GM12873 (cell line): ENCODE data around the gene SLC39A10.

ENCODE experiments used
- TF ChIP-seq, protein P1 (sequence below): IDR thresholded peaks from 2 replicates; pipeline ENCODE4 v1.5.1; 2012; ENCODE audit warnings: low read depth, mild to moderate bottlenecking, moderate library complexity, low read length, control low read depth; ENCODE audit not compliant: insufficient read depth; ENCODE audit errors: missing control alignments

Gene SLC39A10

DNA sequence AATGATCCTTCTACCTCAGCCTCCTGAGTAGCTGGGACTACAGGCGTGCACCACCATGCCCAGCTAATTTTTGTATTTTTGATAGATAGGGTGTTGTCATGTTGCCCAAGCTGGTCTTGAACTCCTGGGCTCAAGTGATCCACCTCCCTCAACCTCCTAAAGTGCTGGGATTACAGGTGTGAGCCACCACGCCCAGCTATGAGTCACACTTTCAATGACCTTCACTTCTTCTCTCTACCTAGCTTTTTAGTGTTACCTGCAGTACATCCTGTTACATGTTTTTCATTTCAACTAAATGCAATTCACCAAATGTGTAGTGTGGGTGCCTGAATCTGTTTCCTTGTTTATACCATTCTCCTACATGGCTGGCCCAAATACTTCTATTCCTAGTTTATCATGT is 64.0 kb downstream of the SLC39A10 start:
- TF ChIP-seq, protein P1, sequence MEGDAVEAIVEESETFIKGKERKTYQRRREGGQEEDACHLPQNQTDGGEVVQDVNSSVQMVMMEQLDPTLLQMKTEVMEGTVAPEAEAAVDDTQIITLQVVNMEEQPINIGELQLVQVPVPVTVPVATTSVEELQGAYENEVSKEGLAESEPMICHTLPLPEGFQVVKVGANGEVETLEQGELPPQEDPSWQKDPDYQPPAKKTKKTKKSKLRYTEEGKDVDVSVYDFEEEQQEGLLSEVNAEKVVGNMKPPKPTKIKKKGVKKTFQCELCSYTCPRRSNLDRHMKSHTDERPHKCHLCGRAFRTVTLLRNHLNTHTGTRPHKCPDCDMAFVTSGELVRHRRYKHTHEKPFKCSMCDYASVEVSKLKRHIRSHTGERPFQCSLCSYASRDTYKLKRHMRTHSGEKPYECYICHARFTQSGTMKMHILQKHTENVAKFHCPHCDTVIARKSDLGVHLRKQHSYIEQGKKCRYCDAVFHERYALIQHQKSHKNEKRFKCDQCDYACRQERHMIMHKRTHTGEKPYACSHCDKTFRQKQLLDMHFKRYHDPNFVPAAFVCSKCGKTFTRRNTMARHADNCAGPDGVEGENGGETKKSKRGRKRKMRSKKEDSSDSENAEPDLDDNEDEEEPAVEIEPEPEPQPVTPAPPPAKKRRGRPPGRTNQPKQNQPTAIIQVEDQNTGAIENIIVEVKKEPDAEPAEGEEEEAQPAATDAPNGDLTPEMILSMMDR: no peak

DNA sequence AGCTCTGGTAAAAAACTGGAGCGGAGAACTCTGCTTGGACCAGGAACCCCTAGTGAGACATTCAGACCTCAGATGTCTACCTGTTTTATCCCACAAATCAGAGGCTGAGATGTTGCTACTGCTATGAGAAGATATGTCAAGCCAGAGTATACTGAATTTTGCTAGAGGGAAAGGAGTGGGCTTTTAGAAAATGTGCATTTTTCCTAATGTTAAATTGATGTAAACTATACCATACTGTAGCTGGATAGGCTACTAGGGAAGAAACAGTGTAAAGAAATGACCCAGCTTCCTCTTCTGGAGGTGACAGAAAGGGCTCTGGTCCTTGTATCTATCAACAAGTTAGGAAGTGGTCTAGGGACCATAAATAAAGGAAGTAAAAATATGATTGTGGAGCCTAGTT is 65.0 kb downstream of the SLC39A10 start:
- TF ChIP-seq, protein P1: no peak

DNA sequence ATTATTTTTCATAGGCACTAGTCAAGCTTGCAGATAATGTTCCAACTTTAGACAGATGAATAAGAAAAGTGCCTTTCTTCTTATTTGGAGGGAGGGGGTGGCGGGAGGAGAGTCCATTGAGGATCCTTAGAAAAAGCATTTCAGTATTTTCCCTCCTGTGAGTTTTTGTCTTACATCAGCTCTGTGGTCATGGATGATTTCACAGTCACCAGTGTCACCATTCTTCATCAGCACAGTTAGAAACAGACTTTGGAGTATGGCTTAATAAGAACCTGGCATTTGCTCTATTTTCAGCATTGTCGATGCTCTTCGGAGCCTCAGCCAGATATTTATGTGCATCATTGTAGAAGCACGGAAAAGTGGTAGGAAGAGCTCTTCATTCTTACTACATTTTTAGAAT is 70.1 kb downstream of the SLC39A10 start:
- TF ChIP-seq, protein P1: no peak

DNA sequence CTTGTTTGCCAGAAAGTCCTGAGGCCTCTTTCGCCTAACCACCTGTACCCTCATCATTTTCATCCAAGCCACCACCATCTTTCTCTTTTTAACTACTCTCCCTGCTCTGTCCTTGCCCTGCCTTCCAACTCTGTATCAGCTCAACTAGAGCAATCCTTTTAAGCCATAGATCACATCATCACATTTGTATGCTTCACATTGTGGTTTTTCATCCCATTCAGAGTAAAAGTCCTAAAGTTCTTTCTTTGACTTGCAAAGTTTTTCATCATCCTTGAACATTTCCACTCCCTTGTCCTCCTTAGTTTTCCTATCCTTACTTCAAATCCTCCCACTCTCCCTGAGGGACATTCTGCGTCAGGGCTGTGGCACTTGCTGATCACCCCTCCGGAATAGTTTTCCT is 73.9 kb downstream of the SLC39A10 start:
- TF ChIP-seq, protein P1: no peak

DNA sequence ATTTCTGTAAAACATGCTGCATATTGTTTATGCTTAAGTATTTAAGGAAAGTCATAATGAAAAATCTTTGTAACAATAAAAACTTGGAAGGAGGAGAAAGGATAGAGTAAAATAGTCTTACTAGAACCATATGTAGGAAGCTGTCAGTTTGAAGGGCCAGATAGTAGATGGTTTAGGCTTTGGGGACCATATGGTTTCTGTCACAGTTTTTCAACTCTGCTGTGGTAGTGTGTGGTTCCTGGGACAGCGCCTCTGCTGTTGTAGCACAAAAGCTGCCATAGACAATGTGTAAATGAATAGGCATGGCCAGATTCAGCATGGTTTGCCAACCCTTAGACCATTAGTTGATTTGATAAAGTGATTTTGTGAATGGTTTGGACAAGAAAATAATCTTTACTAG is 75.5 kb downstream of the SLC39A10 start:
- TF ChIP-seq, protein P1: no peak

DNA sequence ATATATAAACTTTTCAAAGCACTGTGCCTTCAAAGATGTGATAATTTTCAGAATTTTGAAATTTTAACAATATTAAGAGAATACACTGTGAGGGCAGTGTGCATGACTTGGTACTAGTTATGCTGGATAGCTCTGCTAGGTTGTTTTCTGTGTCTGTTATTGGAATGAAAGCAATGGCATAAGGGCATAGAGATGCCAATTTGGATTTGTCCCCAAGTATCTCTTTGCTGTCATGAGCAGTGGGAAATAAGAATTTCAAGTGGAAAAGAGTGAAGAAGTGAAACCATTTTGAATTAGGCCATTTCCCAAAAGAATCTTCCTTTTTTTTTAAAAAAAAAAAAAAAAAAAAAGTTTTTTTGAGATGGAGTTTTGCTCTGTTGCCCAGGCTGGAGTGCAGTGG is 76.8 kb downstream of the SLC39A10 start:
- TF ChIP-seq, protein P1: no peak

DNA sequence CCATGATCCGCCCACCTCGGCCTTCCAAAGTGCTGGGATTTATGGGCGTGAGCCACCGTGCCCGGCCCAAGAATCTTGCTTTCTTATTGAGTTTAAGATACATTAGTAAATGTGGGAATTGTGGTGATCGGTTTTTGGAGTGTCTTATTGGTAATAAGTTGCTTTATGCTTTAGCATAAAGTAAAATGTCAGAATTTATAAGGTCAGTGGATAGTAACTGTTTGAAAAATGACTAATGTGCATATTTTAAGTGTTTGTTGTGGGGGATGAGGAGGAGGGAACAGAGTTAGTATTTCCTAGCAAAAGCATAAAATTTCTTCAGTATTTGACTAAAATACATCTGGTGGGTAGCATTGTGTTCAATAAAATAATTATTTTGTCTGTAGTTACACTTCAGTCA is 77.4 kb downstream of the SLC39A10 start:
- TF ChIP-seq, protein P1: no peak
